ENCODE data around the gene CHCHD5.

CHCHD5 gene

DNA sequence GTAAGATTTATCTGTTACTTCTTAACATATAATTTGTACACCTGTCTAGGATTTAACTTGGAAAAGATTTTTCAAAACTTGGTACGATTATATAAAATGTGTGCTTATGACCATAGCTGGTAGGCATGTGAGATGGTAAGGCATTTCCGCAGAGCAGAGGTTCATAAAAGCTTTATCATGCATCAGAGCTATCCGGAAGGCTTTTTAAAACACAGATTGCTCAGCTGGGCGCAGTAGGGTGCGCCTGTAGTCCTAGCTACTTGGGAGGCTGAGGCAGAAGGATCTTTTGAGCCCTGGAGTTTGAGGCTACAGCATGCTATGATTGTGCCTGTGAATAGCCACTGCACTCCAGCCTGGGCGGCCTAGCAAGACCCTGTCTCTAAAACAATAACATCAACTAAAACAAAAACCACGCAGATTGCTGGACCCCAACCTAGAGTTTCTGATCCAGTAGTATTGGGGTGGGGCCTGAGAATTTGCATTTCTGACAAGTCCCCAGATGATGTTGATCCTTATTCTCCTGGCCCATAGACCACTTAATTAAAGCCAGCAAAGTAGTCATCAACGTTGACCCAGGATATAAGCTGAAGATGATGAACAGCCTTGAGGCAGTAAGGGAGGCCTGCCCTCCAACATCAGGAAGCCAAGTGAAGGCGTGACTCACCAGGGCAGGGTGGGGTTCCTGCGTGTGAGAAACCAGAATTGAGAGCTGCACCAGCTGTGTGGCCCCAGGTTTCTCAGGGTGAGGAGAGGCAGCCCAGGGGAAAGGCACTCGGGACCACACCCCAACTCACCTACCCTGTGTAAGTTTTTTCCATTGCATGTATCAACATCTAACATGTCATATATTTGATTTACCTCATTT is 39.7 kb downstream of the CHCHD5 start:
- peak; percentile 55 for DNase-seq (ENCODE audit: low read depth in 1 of 2, low spot score in 1 of 2)

DNA sequence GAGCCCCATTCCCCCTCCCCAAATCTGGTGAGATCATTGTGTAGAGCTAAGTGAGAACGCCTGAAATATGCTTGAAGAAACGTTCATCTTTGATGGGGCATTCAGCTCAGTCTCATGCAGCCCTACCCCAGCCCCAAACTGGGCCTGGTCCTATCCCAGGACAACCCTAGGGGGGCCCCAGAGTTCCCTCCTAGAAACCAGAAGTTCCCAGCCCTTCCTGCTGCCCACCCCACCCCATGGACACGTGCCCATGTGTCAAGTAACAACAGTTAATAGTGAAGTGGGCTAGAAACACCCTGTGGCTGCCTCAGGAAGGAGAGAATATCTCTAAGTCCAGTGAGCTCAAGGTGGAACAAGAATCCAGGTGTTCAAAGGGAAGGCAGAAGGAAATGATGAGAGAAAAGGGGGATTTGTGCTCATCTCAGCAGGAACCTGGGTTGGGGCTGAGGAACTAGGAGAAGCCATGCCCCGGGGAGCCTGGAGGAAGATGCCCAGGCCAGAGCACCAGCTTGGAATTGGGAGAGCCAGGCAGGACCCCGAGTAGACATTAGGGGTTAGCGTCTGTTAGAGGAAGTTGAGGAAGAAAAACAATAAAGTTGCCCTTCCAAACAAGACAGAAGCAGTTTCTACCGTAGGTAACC is 41.2 kb downstream of the CHCHD5 start:
- DNase-seq (ENCODE audit: low read depth in 1 of 2, low spot score in 1 of 2) = no peak

DNA sequence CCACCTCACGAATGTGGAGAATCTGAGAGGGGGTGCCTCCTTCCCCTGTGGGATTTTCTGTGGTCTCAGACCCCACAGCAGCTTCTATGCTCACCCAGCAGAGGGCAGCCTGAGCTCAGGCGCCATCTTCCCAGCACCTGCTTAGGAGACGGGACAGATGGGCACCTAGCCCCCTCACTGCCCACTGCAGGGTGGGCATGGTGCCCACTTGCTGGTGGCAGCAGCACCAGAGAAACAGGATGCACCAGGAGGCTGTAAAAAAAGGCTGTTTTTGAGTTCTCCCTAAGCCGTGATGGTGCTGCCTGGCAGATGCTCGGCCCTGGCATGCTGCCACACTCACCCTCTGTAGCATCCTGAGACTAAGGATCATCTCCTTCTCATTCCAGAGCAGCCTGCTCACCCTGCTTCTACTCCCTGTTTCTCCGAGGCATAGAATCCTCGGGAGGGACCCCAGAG is 42.2 kb downstream of the CHCHD5 start:
- DNase-seq (ENCODE audit: low read depth in 1 of 2, low spot score in 1 of 2) = peak; percentile 27 to 46

GRCh38 chr2:112627060-112628040 is 42.9 kb downstream of the CHCHD5 start:
- DNase-seq (ENCODE audit: low read depth in 1 of 2, low spot score in 1 of 2) = no peak

DNA sequence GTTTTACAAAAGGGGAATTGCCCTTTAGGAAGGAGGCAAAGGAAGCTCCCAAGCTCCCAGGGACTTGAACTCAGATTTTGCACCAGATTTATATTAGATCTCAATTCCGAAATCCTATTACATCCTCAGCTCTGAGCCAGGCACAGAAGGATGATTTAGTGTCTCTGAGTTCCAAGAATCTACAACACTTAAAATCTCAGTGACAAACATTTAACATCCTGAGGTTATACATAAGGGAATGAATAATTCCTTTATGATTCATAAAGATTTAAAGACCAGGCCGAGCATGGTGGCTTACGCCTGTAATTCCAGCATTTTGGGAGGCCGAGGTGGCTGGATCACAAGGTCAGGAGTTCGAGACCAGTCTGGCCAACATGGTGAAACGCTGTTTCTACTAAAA is 44.8 kb downstream of the CHCHD5 start:
- no peak for DNase-seq (ENCODE audit: low read depth in 1 of 2, low spot score in 1 of 2)

GRCh38 chr2:112629823-112630222 is 45.4 kb downstream of the CHCHD5 start:
- DNase-seq (ENCODE audit: low read depth in 1 of 2, low spot score in 1 of 2) = no peak

- DNase-seq (ENCODE audit: low read depth in 1 of 2, low spot score in 1 of 2) = no peak
Observed at GRCh38 chr2:112630268-112630667, 45.9 kb downstream of the CHCHD5 start.

DNA sequence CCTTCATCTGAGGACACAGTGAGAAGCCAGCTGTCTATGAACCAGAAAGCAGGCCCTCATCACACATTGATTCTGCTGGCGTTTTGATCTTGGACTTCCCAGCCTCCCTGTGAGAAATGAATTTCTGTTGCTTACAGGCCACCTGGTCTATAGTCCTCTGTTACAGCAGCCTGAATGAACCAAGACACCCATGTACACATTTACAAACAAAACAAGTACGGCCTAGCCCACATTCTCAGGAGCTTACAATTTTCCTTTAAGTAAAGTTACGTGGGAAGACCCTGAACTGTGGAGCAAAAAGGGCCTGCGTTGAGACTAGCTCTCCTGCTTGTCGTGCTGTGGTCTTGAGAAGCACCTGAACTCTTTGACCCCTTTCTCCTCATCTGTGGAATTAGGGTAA is 49.3 kb downstream of the CHCHD5 start:
- no peak for DNase-seq (ENCODE audit: low read depth in 1 of 2, low spot score in 1 of 2)

DNA sequence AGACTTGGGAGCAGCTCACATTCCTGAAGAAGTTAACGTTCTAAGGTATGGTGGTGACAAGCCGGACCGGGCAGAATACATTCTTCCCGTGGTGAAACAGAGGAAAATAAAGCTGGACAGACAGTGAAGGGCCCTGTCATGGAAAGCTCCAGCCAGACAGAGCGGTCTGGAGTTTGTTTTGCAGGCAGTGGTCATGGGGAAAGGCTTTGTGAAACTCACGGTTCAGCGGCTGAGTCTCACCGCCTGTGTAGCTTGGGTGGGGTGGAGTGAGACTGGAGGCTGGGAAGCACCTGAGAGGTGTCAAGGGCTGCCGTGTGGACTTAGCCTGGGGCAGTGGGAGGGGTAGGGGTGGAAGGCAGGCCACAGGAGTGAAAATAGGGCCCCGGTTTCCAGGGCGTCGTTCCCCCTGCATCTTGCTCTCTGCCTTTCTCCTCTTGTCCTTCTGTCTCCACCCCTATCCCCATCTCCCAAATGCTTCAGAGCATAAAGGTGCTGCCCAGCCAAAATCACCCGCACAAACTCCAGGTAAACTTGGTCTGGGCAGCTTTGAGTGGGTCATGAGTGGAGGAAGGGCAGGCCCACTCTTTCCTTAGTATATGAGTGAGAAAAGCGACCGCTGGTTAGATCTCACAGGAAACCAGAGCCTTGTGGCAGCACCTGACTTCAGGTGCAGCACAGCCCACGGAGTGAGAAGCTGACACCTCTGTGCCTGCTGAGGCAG is 49.9 kb downstream of the CHCHD5 start:
- no peak for DNase-seq (ENCODE audit: low read depth in 1 of 2, low spot score in 1 of 2)

DNA sequence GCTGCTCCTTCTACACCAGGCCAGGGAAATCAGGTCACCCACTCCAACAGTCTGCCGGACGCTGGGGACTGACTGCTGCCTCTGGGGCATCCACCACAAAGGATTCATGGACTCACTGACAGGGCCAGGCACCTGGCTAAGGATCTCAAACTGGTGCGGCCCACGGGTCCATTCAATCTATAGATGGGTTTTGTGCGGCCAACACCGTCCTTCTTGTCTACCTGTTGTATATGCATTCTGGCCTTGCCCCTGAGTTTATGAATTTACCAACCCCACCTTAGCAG is 50.4 kb downstream of the CHCHD5 start:
- no peak for DNase-seq (ENCODE audit: low read depth in 1 of 2, low spot score in 1 of 2)

GRCh38 chr2:112636605-112637288 is 52.3 kb downstream of the CHCHD5 start:
- no peak for DNase-seq (ENCODE audit: low read depth in 1 of 2, low spot score in 1 of 2)

GRCh38 chr2:112637289-112637660 is 52.9 kb downstream of the CHCHD5 start:
- DNase-seq (ENCODE audit: low read depth in 1 of 2, low spot score in 1 of 2) = no peak
